Effector CD4-positive, alpha-beta T cell (primary cell): ENCODE measurements around the gene BCAS2.

ENCODE experiments used
- DNase-seq: peaks from one replicate; pipeline ENCODE4 v3.0.0-alpha.2; 2020

The BCAS2 gene

DNA sequence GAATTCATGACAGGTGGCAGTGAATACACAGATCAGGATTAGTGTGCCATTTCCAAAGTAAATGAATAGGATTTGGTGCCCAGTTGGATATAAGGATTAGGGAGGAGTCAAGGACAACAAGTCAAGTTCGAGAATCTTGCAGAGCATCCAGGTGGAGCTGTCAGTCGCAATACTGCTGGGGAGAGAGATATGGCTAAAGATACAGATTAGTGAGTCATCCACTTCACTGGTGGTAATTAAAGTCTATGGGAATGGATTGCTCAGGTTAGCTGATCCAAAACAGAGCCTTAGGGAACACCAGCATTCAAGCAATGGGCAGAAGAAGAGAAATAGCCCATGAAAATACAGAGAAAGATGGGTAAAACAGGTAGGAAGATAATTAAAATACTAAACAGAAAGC is 26.8 kb downstream of the BCAS2 start:
- no peak for DNase-seq

DNA sequence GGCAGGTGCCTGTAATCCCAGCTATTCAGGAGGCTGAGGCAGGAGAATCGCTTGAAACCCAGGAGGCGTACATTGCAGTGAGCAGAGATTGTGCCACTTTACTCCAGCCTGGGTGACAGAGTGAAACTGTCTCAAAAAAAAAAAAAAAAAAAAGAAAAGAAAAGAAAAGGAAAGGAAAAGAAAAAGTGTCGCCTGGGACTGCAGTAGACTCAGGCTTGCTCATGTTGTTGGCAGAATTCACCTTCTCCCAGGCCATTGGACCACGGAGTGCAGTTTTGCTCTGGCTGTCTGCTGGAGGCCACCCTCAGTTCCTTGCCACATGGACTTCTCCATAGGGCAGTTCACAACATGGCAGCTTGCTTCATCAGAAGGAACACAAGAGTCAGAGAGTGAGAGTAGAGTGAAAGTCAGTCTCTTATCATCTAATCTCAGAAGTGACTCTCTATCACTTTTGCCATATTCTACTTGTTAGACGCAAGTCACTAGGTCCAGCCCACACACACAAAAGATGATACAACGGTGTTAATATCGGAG is 29.2 kb downstream of the BCAS2 start:
- no peak for DNase-seq

DNA sequence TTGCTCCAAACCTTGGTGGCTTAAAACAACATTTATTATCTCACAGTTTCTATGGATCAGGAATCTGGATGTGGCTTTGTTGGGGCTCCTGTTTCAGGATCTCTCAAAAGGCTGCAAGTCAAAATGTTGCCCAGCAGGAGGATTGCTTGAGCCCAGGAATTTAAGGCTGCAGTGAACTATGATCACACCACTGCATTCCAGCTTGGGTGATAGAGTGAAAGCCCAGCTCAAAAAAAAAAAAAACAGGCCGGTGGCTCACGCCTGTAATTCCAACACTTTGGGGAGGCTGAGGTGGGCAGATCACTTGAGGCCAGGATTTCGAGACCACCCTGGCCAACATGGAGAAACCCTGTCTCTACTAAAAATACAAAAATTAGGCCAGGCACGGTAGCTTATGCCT is 30.0 kb downstream of the BCAS2 start:
- DNase-seq: no peak

DNA sequence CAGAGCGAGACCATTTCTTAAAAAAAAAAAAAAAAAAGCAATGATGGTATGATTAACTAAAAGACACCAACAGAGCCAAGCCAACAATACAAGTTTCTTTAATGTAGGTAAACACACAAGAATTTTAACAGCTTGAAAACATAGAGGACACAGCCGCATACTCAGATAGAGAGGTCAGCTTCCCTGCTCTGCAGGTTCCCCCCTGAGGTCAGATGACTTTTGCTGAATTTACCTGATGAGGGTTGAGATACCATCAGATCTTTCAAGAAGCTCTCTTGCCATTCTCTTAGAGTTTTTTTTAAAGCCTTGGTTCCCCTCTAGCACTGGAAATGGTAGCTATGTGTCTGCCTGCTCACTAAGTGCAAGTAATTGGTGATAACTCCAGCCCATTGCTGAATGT is 31.1 kb downstream of the BCAS2 start:
- no peak for DNase-seq

DNA sequence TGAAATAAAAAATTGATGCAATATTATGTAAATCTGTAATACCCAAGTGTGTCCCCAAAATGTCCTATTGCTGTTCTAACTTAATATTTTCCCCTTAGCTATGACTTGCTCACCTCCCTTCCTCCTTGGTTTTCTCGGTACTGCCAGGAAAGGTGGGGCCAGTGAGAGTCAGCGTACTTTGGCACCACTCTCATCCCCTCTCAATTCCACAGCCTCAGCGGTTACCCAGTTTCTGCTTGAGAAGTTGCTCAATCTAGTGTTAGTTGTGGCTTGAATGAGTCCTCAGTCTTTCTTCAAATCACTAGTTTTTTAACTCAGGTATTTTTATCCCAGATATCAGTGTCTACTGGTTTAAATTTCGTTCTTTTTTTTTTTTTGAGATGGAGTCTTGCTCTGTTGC is 32.3 kb downstream of the BCAS2 start:
- no peak for DNase-seq

DNA sequence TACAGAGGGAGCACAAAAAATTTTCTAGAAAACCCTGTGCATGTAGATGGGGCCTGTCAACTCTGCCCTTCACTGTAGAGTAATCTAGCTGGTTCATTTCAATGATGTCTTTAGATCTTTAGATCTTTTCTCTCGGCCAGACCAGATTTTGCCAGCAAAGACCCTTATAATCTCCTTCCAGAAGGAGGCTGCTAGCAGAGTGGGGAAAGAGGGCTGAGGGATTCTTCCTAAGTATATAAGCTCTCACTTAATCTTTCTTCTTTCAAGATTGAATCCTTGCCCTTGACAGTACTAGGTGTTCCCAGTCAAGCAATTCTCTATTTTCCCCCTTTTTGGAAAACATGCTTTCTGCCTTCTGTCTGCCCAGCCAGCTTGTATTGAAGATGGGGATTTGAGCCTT is 34.3 kb downstream of the BCAS2 start:
- DNase-seq: no peak

DNA sequence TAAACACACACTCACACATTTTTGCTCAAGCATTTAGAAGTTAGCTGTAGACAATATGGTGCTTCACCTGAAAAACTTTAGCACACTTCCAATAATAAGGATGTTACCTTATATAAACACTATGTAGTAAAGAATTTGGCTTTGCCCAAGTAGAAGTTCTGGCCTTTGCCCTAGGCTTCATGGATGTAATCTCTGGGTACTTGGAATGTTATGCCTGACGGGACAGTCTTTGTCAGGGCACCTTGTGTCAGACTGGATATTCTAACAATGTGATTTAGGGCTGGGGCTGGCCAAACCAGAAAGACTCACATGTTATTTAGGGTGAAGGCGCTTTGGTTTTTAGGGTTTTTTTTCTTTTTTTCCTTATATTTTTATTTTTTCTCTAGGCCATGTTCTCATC is 35.6 kb downstream of the BCAS2 start:
- DNase-seq: no peak

DNA sequence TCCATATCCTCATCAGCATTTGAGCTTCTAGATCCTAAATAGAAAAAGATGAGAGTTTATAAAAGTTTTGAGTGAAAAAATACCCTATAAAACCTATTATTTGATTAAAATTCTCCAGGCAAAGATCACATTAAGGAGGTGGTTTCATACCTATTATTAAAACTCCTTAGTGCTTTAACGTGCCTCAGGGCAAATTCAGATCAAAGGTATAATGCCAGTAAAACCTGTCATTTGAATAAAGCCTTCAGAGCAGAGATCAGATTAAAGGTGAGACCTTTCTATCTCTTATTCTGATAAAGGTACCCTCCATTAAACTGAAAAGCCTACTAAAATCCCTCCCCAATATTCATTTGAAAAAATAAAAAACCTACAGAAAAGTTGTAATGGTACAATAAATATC is 36.1 kb downstream of the BCAS2 start:
- no peak for DNase-seq

DNA sequence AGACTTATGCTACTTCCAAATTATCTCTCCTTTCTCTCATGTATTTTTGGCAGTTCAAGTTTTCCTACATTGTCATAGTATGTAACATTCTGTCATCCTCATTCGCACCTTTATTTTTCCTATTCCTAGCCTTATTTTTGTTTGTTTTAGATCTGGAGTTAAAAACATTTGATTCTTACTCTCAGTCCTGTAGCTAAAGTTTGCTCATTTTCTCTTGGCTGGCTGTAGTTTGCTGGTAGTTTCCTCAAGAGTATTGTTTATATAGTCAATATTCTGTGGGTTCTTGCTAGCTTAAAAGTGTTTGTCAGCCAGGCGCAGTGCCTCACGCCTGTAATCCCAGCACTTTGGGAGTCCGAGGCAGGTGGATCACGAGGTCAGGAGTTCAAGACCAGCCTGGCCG is 40.6 kb downstream of the BCAS2 start:
- DNase-seq: no peak

DNA sequence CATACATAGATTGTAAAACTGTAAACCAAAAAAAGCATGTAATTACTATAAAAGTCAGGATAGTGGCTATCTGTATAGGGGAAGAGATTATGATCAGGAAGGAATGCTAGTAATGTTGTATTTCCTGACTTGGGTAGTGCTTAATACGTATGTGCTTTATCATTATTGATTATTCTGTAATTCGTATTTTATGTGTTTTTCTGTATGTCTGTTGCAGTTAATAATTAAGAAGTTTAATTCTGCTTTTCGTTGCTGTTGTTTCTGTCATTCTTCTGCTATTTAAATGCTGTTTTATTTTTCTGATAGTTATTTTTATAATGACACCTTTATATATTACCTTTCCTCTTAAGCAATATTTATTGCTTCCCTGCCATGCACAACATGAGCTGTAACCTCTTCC is 41.1 kb downstream of the BCAS2 start:
- DNase-seq: no peak

DNA sequence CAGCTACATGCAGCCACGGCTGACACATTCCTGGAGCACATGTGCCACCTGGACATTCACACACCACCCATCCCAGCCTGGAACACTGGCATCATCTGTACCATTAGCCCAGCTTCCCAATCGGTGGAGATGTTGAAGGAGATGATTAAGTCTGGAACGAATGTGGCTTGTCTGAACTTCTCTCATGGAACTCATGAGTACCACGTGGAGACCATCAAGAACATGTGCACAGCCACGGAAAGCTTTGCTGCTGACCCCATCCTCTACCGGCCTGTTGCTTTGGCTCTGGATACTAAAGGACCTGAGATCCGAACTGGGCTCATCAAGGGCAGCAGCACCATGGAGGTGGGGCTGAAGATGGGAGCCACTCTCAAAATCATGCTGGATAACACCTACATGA is 45.4 kb downstream of the BCAS2 start:
- DNase-seq: no peak

DNA sequence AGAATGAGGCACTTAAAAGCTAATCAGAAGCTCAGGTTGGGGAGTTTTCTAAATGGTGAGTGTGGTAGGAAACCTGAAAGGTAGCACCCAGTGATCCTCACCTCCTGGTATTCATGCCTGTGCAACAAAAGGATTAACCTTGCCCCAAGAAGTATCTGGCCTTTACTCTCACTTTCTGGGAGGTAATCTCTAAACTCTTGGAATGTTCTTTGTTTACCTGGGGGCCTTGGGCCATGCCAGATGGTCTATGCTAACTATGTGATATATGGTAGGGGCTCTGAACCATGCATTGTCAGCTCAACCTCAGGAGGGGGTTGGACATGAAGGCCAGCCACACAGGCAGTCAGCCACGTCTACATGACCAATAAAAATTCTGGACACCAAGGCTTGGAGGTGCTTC is 46.0 kb downstream of the BCAS2 start:
- DNase-seq: no peak

DNA sequence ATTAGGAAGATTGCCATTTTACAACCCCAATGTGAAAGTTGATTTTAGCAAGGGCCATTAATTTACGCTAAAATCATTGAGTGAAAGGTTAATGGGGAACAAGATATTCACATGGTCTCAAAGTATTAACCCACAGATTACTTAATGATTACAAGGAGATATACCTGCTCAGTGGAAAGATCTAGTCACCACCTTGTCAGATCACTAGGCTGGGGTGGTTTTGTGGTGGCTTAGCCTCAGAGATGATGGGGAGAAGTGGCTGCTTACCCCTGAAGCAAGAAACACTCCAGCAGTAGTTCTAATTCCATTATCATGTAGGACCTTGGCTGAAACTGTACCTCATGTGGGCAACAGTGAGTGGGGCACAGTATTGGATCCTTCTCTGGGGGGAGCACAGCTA is 50.3 kb downstream of the BCAS2 start:
- DNase-seq: no peak

DNA sequence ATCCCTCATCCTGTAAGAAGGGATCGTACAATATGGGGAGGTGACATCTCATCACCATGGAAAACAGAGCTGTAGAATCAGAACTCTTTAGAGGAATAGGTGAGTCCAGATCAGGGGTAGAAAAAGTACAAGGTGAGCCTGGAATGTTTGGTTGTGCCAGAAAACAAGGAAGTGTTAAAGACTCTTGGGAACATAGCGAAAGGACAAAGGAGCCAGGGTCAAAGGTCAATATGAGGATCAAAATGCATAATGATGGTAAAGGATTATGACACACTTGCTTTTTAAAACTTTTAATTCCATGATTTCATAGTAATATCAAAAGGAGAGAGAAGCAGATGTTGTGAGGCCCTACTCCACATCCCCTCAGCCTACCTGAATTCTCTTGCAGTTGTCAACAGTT is 51.2 kb downstream of the BCAS2 start:
- no peak for DNase-seq

DNA sequence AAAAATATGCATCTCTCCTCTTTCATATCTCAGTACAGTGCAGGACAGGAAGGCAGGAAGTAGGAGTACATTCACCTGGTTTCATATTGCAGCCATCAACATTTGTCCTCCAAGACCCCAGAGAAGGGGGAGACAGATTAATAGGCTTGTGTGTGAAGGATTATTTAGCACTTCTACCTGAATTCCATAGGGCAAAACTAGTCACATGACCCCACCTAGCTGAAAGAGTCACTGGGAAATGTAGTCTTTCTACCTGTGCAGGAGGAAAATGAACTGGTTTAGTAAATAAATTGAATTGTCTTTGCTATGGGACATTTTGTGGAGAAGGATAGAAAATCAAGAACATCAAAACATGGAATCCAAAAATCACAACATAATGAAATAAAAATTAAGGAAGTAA is 56.5 kb downstream of the BCAS2 start:
- DNase-seq: no peak

DNA sequence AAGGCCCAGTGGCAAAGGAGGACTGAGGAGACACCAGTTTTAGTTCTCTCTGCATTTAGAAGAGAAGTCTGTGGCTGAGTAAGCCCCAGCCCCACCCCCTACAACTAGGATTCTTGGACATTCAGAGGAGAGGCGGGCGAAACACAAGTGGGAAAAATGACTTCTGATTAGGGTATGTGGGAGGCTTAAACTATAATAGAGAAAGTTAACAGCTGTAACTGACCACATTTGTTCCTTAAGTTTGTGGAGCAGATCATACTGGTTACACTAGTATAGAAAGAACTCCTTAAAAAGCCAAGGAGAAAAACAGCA is 59.2 kb downstream of the BCAS2 start:
- no peak for DNase-seq

DNA sequence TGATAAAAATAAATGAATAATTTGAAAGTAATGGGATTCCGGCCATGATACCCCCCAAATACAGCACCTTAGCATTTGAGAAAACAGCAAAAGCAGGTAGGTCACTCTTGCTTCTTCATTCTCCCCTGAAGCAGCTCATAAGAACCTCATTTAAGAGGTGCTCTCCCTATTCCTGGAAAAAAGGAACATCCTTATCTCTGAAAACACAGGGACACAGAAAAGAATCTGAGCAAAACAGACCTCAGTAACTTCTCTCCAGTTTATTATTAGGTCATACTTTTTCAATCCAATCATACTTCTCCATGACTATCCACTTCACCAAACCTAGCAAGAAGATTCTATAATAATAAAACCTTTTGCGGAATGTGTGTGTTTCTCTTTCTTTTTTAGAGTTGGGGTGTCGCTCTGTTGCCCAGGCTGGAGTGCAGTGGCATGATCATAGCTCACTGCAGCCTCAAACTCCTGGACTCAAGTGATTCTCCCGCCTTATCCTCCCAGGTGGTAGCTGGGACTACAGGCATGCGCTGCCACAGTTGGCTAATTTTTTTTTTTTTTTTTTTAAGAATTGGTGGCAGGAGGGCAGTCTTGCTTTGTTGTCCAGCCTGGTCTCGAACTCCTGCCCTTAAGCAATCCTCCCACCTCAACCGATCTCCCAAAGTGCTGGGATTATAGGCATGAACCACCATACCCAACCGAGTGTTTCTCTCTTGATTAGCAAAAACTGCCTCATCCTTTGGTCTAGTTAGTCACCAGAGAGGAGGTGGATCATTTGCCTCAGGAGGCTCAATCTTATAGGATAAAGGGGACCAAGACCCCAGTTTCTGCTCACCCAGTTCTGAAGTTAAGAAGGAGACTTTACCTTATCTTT is 59.8 kb downstream of the BCAS2 start:
- DNase-seq: no peak
